Neural cell (in vitro differentiated cells): ENCODE data around the gene RABEPK.

Experiments
- CTCF ChIP-seq: fragments of 450-650 bp; IDR thresholded peaks from 2 replicates; pipeline ENCODE4 v1.5.1; 2014; ENCODE audit warnings: antibody characterized with exemption, mild to moderate bottlenecking, moderate library complexity; ENCODE audit not compliant: poor library complexity, severe bottlenecking
- EP300 ChIP-seq: fragments of 450-650 bp; conservative IDR thresholded peaks from 2 replicates; pipeline ENCODE4 v1.6.1; 2014; ENCODE audit warnings: antibody characterized with exemption, mild to moderate bottlenecking, moderate library complexity; ENCODE audit not compliant: poor library complexity, severe bottlenecking
- EZH2 ChIP-seq: fragments of 200-600, 300-800 bp; shearing (Covaris generic), sonication (generic); IDR thresholded peaks from 2 replicates; pipeline ENCODE4 v1.6.1; 2014; ENCODE audit warnings: antibody characterized with exemption, low read length, borderline replicate concordance, mild to moderate bottlenecking; ENCODE audit not compliant: insufficient read depth, poor library complexity, severe bottlenecking
- MXI1 ChIP-seq: fragments of 450-650 bp; conservative IDR thresholded peaks from 2 replicates; pipeline ENCODE4 v1.6.1; 2014; ENCODE audit warnings: antibody characterized with exemption, mild to moderate bottlenecking; ENCODE audit not compliant: poor library complexity, severe bottlenecking
- POLR2AphosphoS5 ChIP-seq: IDR thresholded peaks from 2 replicates; pipeline ENCODE4 v1.6.1; 2012
- RAD21 ChIP-seq: fragments of 450-650 bp; conservative IDR thresholded peaks from 2 replicates; pipeline ENCODE4 v1.6.1; 2014; ENCODE audit warnings: antibody characterized with exemption, mild to moderate bottlenecking, moderate library complexity
- REST ChIP-seq: IDR thresholded peaks from 2 replicates; pipeline ENCODE4 v1.6.1; 2012; ENCODE audit warnings: borderline replicate concordance
- SMC3 ChIP-seq: fragments of 450-650 bp; conservative IDR thresholded peaks from 2 replicates; pipeline ENCODE4 v1.6.1; 2014; ENCODE audit warnings: antibody characterized with exemption, mild to moderate bottlenecking, moderate library complexity; ENCODE audit not compliant: poor library complexity
- TAF1 ChIP-seq: IDR thresholded peaks from 2 replicates; pipeline ENCODE4 v1.6.1; 2012; ENCODE audit warnings: low read depth

GRCh38 chr9:125160750-125161149, 39.6 kb upstream of the RABEPK start:
- no peak for TF ChIP-seq CTCF
- no peak for TF ChIP-seq POLR2AphosphoS5
- TF ChIP-seq EZH2 = no peak
- TF ChIP-seq RAD21 = no peak
- TF ChIP-seq TAF1 = no peak
- TF ChIP-seq MXI1 = no peak
- TF ChIP-seq SMC3 = no peak
- TF ChIP-seq REST = no peak
- TF ChIP-seq EP300 = no peak
